ENCODE data around the gene MED12L. TPM values are rescaled to one million over a fixed set of nuclear protein-coding genes. Genes with fewer than 3 reads are reported as not detected.
A peak's percentile ranks its signal among the peaks of the same experiment; 100 is the strongest.

The MED12L gene
- total and polyA plus RNA-seq, 10 of the 15 experiments (the other 5 are each of a cell fraction or from before 2014, with no cell fraction given), result 0.01 to 0.06 (median 0.03) TPM; not detected in 2

DNA sequence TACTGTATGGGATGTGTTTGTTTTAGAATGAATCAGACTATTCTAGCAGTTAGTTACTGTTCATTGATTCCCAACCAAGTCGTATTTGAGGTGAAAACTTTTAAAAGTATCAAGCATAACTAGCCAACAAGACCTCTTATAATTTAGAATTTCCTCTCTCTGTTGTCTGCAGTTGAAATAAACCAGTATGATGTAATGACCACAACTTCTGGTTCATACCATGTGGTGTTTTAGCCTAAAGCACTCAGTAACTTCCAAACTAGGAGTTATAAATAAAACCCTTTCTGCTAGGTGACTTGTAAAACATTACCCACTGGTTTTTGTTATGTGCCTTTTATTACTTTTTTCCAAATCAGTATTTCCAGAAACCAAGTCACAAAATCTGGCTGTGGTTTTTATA lies 318.9 kb downstream of the MED12L start:
- no TSS peak for BruUV-seq (replicated peaks)
- peak; percentile 82 for ATAC-seq
- intact Hi-C loops (cut with micrococcal nuclease; ENCODE audit: unreplicated experiment) (no loop called here), in situ Hi-C loops (cut with MboI) (no loop called here)
- RAD21 ChIA-PET (ENCODE audit: unreplicated experiment), result no interaction called here
- H3K36me3 ChIP-seq (ENCODE audit: control insufficient read depth in 2 of 2, insufficient read depth in 2 of 2, low read length in 1 of 2), result no peaks in the 10 kb centered on the region
- H3K4me3 ChIP-seq, result no peak overlapping the region
- H3K27ac ChIP-seq (ENCODE audit: control insufficient read depth, insufficient read depth), result no peak overlapping the region
- no peaks in the 10 kb centered on the region; a peak in 1 of 4 replicates for H3K27me3 ChIP-seq (replicated peaks in 1 of 2; ENCODE audit: control insufficient read depth in 2 of 2, insufficient read depth in 2 of 2, low read length in 1 of 2)
- no peak overlapping the region for H2AFZ ChIP-seq (ENCODE audit: control insufficient read depth, low read depth, low read length)
- H3K9ac ChIP-seq (ENCODE audit: control insufficient read depth, insufficient read depth, low read length), result no peak overlapping the region
- no peak overlapping the region for H3K4me2 ChIP-seq (ENCODE audit: control insufficient read depth, insufficient read depth)
- no peaks in the 10 kb centered on the region for H3K79me2 ChIP-seq (ENCODE audit: control insufficient read depth, insufficient read depth, low read length)
- POLR2A ChIA-PET, result no interaction called here
- CTCF ChIA-PET, result interaction anchor here (1.0 to 2.1 kb wide), 2 partner anchors 9 to 13 kb away, joined by 3 to 5 read pairs; no protein-coding TSS in a partner anchor
- no peaks in the 10 kb centered on the region for H3K9me3 ChIP-seq (replicated peaks; ENCODE audit: control insufficient read depth, insufficient read depth, low read length)
- no peaks in the 10 kb centered on the region for H4K20me1 ChIP-seq (ENCODE audit: control insufficient read depth, insufficient read depth)
- no peak for FAIRE-seq
- H3K4me1 ChIP-seq (ENCODE audit: control insufficient read depth, insufficient read depth, low read length), result no peaks in the 10 kb centered on the region
- SMC1A ChIA-PET (ENCODE audit: uncharacterized antibody, unreplicated experiment), result interaction anchor here (1.1 to 2.3 kb wide), 2 partner anchors 20 to 25 kb away, joined by 3 to 8 read pairs; partner anchors contain the start of gene P2RY12
- WGBS (ENCODE audit: insufficient coverage, insufficient replicate concordance, low lambda C conversion rate, missing lambda C conversion rate), result 4% methylated on average over 1 of the region's 1 CpG
- DNase-seq (ENCODE audit: low read depth, low spot score), result no peak
- TF ChIP-seq CBX5 (IDR thresholded peaks at IDR 0.05; ENCODE audit: low read depth) (no peak), NR2C2 (IDR thresholded peaks at IDR 0.05; ENCODE audit: borderline replicate concordance, control insufficient read depth, insufficient read length, low read depth) (no peak), WRNIP1 (IDR thresholded peaks at IDR 0.05; ENCODE audit: borderline replicate concordance, low read depth, low read length) (no peak), CBFB (IDR thresholded peaks at IDR 0.05; ENCODE audit: low read depth) (peak; percentile 53; the same call in 1 of the 2 replicates), ATF7 (IDR thresholded peaks at IDR 0.05; ENCODE audit: low read depth) (peak; percentile 81), JUNB (IDR thresholded peaks at IDR 0.05) (peak; percentile 58; the same call in 1 of the 2 replicates), MEF2B (IDR thresholded peaks at IDR 0.05; ENCODE audit: partially characterized antibody, poor library complexity, severe bottlenecking) (no peak), MEF2A (IDR thresholded peaks at IDR 0.05; ENCODE audit: insufficient read depth, low read depth, low read length) (no peak), CUX1 (IDR thresholded peaks at IDR 0.05; ENCODE audit: insufficient replicate concordance, low read depth, low read length) (no peak), NFIC (IDR thresholded peaks at IDR 0.05; ENCODE audit: low read depth, low read length) (peak; percentile 72; the same call in 1 of the 2 replicates), RUNX3 (IDR thresholded peaks at IDR 0.05; ENCODE audit: low read length) (peak; percentile 88), ATF2 (IDR thresholded peaks at IDR 0.05; ENCODE audit: low read length) (peak; percentile 27; the same call in 1 of the 2 replicates), CREB1 (IDR thresholded peaks at IDR 0.05; ENCODE audit: low read depth) (peak; percentile 12; the same call in 1 of the 2 replicates)
- TF ChIP-seq, protein P1, sequence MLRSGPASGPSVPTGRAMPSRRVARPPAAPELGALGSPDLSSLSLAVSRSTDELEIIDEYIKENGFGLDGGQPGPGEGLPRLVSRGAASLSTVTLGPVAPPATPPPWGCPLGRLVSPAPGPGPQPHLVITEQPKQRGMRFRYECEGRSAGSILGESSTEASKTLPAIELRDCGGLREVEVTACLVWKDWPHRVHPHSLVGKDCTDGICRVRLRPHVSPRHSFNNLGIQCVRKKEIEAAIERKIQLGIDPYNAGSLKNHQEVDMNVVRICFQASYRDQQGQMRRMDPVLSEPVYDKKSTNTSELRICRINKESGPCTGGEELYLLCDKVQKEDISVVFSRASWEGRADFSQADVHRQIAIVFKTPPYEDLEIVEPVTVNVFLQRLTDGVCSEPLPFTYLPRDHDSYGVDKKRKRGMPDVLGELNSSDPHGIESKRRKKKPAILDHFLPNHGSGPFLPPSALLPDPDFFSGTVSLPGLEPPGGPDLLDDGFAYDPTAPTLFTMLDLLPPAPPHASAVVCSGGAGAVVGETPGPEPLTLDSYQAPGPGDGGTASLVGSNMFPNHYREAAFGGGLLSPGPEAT (IDR thresholded peaks at IDR 0.05; ENCODE audit: low read depth), result no peak

All from GM12878 (cell line).